ENCODE data around the gene ACSL1.
"Not testable (repeated sequence)": the region's sequence is repeated elsewhere in the genome, so short reads cannot be mapped to it uniquely, and the experiment has no call there.

Gene ACSL1

GRCh38 chr4:184790826-184791225, 34.9 kb downstream of the ACSL1 start:
- no peak for DNase-seq (ENCODE audit: low read depth in 2 of 2)

GRCh38 chr4:184787766-184788503, 37.8 kb downstream of the ACSL1 start:
- DNase-seq (ENCODE audit: low read depth in 2 of 2): no peak

DNA sequence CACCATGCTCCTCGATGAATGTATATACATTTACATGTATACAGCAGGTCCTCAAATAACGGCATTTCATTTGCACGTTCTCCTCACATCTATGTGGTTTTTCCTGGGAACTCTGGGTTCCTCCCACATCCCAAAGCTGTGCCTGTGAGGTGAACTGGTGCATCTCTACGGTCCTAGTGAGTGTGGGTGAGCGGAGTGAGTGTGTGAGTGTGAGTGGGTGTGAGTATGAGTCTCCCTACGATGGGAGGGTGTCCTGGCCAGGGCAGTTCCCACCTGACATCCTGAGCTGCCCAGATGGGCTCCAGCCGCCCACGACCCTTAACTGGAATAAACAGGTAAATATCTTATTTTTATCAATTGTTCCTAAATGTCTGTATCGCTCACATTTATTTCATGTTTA, 40.0 kb downstream of the ACSL1 start:
- DNase-seq (ENCODE audit: low read depth in 2 of 2): no peak

GRCh38 chr4:184784628-184785257, 41.0 kb downstream of the ACSL1 start:
- no peak for DNase-seq (ENCODE audit: low read depth in 2 of 2)

- DNase-seq (ENCODE audit: low read depth in 2 of 2): no peak
Measured at GRCh38 chr4:184782731-184783373, 42.9 kb downstream of the ACSL1 start.

GRCh38 chr4:184779160-184779559, 46.6 kb downstream of the ACSL1 start:
- DNase-seq (ENCODE audit: low read depth in 2 of 2): not testable (repeated sequence)

GRCh38 chr4:184778325-184778724, 47.4 kb downstream of the ACSL1 start:
- no peak for DNase-seq (ENCODE audit: low read depth in 2 of 2)

GRCh38 chr4:184776821-184777220, 48.9 kb downstream of the ACSL1 start:
- no peak for DNase-seq (ENCODE audit: low read depth in 2 of 2)

- no peak for DNase-seq (ENCODE audit: low read depth in 2 of 2)
Measured at GRCh38 chr4:184775854-184776555, 49.8 kb downstream of the ACSL1 start.

- DNase-seq (ENCODE audit: low read depth in 2 of 2): no peak
Measured at GRCh38 chr4:184774152-184774551, 51.6 kb downstream of the ACSL1 start.

GRCh38 chr4:184771416-184771815, 54.4 kb downstream of the ACSL1 start:
- DNase-seq (ENCODE audit: low read depth in 2 of 2): no peak

GRCh38 chr4:184769141-184769765, 56.5 kb downstream of the ACSL1 start:
- no peak for DNase-seq (ENCODE audit: low read depth in 2 of 2)

- DNase-seq (ENCODE audit: low read depth in 2 of 2): no peak
Measured at GRCh38 chr4:184768296-184768695, 57.5 kb downstream of the ACSL1 start.

DNA sequence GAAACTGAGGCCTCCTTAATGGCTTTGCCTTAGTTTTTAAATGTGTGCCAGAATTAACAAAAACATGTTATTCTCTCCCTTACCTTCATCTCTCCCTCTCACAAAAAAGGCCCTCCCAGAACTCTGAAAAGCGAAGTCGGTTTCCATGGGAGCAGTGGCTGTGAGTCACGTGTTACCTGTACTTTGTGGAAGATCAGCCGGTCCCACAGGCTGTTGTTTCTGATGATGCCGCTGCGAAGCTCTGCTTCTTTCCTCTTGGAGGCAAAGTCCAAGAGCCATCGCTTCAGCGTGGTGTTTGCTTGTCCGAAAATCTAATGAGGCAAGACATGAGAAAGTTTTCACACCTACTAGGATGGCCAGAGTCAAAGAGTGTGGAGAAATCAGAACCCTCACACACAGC, 59.3 kb downstream of the ACSL1 start:
- no peak for DNase-seq (ENCODE audit: low read depth in 2 of 2)

DNA sequence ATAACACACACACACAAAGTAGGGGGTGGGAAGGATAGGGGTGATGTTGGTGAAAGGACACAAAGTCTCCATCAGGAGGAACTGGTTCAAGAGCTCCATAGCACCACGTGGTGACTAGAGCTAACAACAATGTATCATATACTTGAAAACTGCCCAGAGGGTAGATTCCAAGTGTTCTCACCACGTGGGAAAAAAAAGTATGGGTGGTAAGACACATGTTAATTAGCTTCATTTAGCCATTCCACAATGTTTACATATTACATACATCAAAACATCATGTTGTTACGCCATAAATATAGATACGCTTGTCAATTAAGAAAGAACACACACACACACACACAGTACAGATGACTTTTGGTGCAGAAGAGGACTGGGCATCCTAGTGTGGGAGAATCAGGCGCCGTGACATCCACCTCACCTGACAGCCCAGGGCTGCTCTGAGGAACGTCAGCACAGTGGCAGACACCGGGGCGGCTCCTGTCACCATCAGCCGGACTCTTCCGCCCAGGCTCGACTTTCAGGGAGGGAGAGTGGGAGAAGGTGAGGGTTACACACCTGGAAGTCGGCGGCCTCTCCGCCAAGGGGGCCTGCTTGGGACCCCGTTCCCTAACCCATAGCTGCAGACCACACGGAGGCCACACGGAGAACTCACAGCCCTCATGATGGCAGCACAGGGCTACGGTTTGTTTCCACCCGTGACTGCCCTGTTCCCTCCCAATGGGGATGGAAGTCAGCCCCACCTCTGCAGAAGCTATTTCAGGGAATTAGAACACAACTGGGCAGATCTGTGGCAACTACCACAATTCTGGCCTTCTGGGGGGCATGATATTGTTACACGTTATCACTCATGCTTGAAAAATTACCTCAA, 60.1 kb downstream of the ACSL1 start:
- no peak for DNase-seq (ENCODE audit: low read depth in 2 of 2)

GRCh38 chr4:184764601-184765000, 61.2 kb downstream of the ACSL1 start:
- no peak for DNase-seq (ENCODE audit: low read depth in 2 of 2)

- no peak for DNase-seq (ENCODE audit: low read depth in 2 of 2)
Measured at GRCh38 chr4:184763150-184763780, 62.5 kb downstream of the ACSL1 start.

GRCh38 chr4:184762100-184762499, 63.7 kb downstream of the ACSL1 start:
- DNase-seq (ENCODE audit: low read depth in 2 of 2): peak in 1 of 2 donors; percentile 5

- DNase-seq (ENCODE audit: low read depth in 2 of 2): no peak
Measured at GRCh38 chr4:184760681-184761080, 65.1 kb downstream of the ACSL1 start.

GRCh38 chr4:184757810-184758209, 68.0 kb downstream of the ACSL1 start:
- no peak for DNase-seq (ENCODE audit: low read depth in 2 of 2)
